ENCODE results near the gene PTGFRN.

GRCh38 chr1:117032681-117033539, 123.2 kb downstream of the PTGFRN start:
- TF ChIP-seq CTCF (IDR thresholded peaks at IDR 0.05; ENCODE audit: insufficient read depth, low read length, poor library complexity, severe bottlenecking): no peak
- TF ChIP-seq EZH2phosphoT487 (conservative IDR thresholded peaks at IDR 0.05; ENCODE audit: low read length): no peak
